MV-4-11 (cell line): ENCODE results near the gene COL20A1.

Experiments
- DNase-seq: peaks from one replicate; lab custom pipeline; 2025; lab: John Stamatoyannopoulos, UW

Gene COL20A1

GRCh38 chr20:63348828-63349515, 56.0 kb downstream of the COL20A1 start:
- no peak for DNase-seq

- no peak for DNase-seq
These were observed 56.5 kb downstream of the COL20A1 start for GRCh38 chr20:63349516-63349895.

GRCh38 chr20:63350196-63350595, 57.2 kb downstream of the COL20A1 start:
- DNase-seq, result no peak

- no peak for DNase-seq
These were observed 57.8 kb downstream of the COL20A1 start for GRCh38 chr20:63350597-63351325.

GRCh38 chr20:63351326-63351700, 58.3 kb downstream of the COL20A1 start:
- DNase-seq, result no peak

DNA sequence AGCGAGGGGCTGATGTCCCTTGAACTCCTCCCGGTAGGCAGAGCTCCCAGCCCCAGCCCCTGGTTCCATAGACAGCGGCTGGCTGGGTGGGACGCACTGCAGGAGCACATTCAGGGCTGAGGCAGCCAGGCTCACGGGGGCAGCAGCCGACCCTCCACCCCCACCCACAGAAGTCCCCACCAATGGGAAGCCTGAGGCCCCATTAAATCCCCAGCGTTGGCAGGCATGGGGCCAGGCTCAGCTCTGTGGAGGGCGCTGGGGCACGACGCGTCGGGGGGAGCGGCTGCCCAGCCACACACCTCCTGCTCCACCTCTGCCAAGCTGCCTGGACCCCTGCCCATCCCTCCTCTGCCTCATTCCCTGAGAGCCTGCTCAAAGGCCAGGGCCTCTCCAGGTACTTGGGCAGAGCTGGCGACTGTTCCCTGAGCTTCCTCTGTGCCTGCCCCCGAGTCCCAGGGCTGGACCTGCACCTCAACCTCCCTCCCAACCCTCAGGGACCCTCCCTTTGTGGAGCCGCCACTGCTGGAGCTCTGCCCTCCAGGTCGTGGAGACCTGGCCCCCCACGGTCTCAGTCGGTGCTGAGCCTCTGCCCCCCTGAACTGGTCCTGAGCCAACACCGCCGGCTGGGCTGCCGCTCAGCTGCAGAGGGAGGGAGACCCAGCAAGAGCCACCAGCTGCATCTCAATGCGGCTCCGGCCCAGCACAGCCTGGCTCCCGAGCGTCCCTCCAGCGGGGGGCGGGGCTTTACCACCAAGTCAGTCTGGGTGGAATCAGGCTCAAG, 59.0 kb downstream of the COL20A1 start:
- DNase-seq, result no peak

DNA sequence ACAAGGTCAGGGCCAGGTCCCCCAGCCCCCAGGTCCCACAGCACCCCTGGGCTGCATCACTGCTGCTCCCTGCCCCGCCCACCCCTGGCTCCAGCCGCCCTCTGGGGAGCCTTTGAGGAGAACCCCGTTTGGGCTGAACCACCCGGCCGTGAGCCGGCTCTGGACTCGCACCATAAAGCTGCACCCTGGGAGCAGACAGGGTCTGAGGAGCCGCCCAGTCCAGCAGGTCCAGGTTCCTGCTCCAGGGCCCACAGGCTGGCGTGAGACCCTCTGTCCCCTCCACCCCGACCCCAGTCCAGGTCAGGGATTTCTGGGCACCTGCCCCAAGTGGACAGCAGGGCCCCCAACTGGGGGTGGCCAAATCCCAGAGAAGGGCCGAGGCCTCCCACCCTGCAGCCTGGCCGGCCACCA, 59.8 kb downstream of the COL20A1 start:
- DNase-seq, result no peak

DNA sequence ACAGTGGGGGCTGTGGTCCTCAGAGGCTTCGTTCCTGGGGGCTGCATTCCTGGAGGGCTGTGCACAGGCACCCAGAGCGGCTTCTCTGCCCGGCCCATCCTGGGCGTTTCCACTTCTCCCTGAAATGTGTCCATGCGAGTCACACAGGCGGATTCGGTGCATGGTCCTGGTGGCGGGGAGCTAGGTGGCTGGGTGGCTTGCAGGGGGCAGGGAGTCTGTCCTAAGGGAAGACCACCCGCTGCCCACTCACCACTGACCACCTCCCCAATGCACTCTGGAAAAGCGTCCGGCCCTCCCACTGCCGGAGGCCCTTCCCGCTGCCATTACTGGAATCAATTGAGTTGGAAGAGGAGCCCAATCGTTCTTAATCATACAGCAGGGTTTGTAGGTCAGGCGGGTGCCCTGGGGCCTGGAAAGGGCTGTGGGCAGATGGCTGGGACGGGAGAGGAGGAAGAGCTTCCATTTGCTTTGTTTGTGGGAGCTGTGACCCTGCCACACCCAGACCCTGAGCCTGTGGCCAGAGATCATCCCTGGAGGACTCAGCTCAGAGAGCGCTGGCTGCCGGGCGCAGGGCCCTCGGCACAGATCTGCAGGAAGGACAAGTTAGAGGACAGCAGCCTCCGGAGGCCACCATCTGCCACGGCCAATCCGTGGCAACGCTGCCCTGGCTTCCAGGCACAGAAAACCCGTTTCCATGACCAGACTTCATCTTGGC, 61.8 kb downstream of the COL20A1 start:
- no peak for DNase-seq

DNA sequence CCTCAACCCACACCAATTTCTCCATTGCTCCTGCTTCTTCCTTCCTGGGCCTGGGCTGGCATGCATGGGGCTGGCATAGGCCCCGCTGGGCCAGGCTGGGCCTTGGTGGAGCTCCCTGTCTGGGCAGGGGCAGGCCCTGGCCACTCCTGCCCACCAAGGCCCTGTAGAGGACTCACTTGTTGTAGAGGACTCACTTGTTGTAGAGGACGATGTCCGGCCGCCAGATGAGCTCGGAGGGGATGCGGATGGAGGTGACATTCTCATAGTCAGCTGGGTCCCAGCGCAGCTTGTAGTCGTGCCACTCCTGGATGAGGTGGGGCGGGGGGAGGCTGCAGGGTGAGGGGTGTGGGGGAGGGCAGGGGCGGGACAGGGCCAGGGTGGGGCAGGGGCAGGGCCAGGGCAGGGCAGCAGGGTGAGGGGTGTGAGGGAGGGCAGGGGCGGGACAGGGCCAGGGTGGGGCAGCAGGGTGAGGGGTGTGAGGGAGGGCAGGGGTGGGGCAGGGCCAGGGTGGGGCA, 62.9 kb downstream of the COL20A1 start:
- DNase-seq, result no peak

DNA sequence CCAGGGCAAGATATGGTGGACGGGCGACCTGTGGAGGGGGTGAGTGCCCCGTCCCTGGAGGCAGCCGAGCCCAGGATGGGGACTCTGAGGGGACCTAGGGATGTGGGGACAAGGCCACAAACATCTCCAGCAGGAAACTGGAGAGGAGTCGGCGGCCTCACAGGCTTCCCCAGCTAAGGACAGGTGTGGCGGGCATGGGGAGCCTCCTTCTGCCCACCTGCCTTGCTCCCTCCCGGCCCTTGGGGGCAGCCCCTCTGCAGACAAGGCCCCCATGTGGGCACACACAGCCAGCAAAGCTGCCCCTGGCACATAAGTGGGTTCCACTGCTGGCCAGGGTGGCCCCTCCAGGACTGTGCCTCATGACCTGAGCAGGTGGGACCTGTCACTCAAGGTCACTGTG, 63.5 kb downstream of the COL20A1 start:
- DNase-seq, result no peak

DNA sequence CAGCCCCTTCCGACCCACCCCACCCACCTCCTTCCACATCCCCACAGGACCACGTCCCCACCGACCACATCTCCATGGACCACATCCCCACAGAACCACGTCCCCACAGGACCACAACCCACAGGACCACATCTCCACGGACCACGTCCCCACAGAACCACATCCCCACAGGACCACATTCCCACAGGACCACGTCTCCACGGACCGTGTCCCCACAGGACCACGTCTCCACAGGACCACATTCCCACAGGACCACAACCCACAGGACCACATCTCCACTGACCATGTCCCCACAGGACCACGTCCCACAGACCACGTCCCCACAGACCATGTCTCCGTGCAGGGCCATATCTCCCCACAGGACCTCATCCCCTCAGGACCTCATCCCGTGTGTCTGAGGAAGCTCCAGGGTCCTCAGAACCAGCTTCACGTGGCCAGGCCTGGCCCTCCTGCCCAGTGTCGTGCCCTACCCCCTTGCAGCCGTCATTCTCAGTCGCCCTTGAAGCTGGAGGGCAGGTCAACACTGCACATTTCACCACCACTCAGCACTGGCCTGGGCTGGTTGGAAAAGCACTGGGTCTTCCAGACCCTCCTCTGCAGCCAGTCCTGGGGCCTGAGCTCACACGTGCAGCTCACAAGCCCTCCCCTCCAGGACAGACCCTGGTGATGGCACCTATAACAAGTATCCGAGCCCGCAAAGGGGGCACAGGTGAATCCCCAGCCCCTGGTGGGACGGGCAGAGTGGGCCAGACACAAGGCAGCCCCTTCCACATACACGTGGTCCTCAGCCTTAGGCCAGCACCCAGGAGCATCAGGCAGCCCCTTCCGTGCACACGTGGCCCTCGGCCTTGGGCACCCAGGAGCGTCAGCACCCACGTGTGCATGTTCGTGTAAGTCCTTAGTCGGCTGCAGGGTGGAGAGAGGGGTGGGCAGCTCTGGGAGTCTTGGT, 64.2 kb downstream of the COL20A1 start:
- no peak for DNase-seq

GRCh38 chr20:63357921-63358905, 65.2 kb downstream of the COL20A1 start:
- no peak for DNase-seq

DNA sequence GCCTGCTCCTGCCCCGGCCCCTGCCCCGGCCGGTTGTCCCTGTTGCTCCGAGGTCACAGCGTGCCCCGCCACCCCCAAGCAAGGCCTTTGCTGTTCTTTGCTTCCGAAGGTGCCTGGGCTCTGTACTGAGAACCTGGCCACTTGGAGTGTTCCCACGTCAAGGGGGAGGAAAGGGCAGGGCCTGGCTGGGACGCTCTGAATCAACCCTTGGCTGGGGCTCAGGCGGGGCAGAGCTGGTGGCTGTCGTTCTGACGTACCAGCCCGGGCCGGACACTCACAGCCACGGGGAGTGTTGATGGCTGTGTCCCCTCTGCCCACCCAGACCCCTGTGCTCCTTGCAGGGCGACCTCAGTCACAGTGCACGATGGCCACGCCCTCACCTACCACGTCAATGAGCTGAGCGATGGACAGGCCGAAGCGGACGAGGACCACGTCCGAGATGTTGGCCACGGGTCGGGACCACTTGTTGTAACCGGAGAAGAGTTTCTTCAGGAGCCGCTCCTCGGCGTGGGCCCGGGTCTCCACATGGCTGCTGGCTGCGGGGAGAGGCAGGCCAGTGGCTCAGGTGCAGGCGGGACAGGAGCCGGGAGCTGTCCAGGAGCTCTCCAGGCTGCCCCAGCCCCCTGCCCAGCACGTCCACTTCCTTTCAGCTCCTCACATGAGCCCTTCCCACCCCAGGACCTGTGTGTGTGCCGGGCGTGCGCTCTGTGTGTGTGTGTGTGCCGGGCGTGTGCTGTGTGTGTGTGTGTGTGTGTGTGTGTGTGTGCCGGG, 66.4 kb downstream of the COL20A1 start:
- no peak for DNase-seq

GRCh38 chr20:63359937-63360849, 67.2 kb downstream of the COL20A1 start:
- no peak for DNase-seq

DNA sequence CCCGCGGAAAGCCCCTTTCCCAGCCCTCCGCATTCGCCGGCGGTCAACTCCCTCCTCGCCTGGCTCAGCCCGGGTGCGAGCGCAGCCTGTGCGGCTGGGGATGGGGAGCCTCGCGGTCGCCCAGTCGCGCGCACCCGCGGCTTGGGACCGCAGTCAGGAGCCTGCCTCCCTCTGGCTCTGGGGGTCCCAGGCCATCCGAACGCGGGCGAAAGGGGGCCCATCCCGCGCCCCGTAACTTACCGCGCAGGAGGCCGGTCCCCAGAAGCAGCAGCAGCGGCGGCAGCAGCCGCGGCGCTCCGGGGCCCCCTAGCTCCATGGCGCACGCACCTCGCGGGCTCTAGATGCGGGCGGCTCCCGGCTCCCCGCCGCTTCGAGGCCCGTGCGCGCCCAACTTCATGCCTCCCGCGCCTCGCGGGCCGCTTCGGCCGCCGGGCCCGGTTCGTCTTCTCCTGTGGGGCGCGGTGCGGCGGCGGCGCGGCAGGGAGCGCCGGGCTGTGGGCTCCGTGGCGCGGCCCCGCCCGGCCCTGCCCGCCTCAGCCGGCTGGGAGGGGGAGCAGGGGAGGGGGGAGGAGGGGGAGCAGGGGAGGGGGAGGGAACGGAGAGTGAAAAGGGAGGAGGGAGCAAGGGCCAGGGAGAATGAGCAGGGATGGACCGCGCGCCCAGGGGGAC, 68.0 kb downstream of the COL20A1 start, which contains the start of gene CHRNA4:
CHRNA4 (minus strand) TSS at position 500 of the 669 bp plus-strand sequence; CDS start at position 316, 184 bp downstream.
- DNase-seq, result no peak

DNA sequence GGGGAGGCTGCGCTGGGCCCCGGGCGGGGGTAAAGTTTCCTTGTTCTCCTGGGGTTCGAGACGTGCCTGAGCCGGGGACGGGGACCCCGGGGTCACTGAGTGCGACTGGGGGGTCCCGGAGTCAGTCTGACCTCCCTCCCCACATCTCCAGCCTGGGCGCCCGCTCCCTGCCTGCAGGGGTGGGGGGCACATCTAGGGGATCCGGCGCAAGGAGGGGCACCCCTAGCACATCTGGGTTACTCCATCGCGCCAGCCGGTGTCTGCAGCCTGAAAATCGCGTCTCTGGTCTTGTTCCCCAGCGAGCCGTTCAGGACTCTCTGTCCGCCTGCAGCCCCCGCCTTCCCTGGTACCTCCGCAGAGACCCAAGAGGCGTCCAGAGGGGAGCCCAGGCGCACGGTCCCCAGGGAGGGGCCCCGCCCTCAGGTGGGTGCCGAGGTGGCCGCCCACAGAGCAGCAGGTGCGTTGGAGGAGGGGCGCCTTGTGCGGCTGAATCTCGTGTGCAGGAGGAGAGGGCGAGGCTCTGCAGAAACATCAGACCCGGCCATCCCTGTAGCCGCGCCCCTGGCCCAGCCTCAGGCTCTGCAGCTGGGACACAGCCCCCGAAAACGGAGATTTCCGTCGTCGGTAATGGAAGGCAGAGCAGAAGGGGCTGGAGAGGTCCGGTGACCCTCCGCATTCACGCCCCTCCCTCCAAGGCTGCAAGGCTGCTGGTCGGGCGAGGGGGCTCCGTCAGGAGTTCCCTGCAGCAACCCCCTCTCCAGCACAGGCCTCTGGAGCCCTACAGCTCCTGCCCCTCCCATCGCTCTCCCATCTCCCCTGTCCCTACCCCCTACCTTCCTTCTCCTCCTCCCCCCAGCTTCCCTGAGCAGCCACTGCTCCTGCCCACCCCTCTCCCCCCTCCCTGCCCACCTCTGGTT, 68.8 kb downstream of the COL20A1 start:
- DNase-seq, result no peak
